ENCODE data around the gene LPIN2. TPM values are rescaled to one million over a fixed set of nuclear protein-coding genes. Genes with fewer than 3 reads are reported as not detected.

The LPIN2 gene
- total RNA-seq, result 16.0 and 16.2 TPM in 2 replicates

GRCh38 chr18:3013024-3013804, at the start of gene LPIN2:
TSS of gene LPIN2 (minus strand) at chr18:3013144. CDS start at chr18:2960840, 52,304 bp downstream.

Other genes starting within 250 kb of the LPIN2 start
- gene EMILIN2, start 166.1 kb downstream of the LPIN2 start, total RNA-seq, result 2.0 and 5.1 TPM in 2 replicates
- 0.18 and 0.66 TPM in 2 replicates for gene MYOM1, start 206.8 kb upstream of the LPIN2 start, total RNA-seq
- 1,310 and 1,573 TPM in 2 replicates for gene MYL12A, start 234.7 kb upstream of the LPIN2 start, total RNA-seq
- 686 and 716 TPM in 2 replicates for gene MYL12B, start 249.0 kb upstream of the LPIN2 start, total RNA-seq